ENCODE results near the gene VEGFA.

VEGFA gene

GRCh38 chr6:43798688-43799444 lies 28.9 kb downstream of the VEGFA start:
- Histone ChIP-seq H3K27me3 (ENCODE audit: insufficient read depth, insufficient read length) (no peaks in the 10 kb centered on the region), H3K9me3 (ENCODE audit: insufficient read depth, low read length) (no peaks in the 10 kb centered on the region), H3K4me3 (ENCODE audit: insufficient read length, low read depth) (no peak overlapping the region), H3K4me1 (ENCODE audit: insufficient read depth, insufficient read length) (peaks cover 4% of the 10 kb centered on the region), H3K9ac (ENCODE audit: insufficient read length, low read depth) (no peak overlapping the region), H3K36me3 (ENCODE audit: insufficient read depth, insufficient read length, low read length) (no peaks in the 10 kb centered on the region)
- TF ChIP-seq SUZ12 (IDR thresholded peaks at IDR 0.05; ENCODE audit: extremely low read depth, insufficient read depth, insufficient read length) (no peak), ZNF274 (IDR thresholded peaks at IDR 0.05; ENCODE audit: low read depth, low read length) (no peak), YY1 (IDR thresholded peaks at IDR 0.05; ENCODE audit: insufficient read depth, insufficient read length) (no peak)
- DNase-seq (ENCODE audit: low read depth, low spot score), result no peak

GRCh38 chr6:43799551-43800297 lies 29.7 kb downstream of the VEGFA start:
- Histone ChIP-seq H3K4me3 (ENCODE audit: insufficient read length, low read depth) (no peak overlapping the region), H3K27me3 (ENCODE audit: insufficient read depth, insufficient read length) (no peaks in the 10 kb centered on the region), H3K36me3 (ENCODE audit: insufficient read depth, insufficient read length, low read length) (no peaks in the 10 kb centered on the region), H3K4me1 (ENCODE audit: insufficient read depth, insufficient read length) (peaks cover 4% of the 10 kb centered on the region), H3K9ac (ENCODE audit: insufficient read length, low read depth) (no peak overlapping the region), H3K9me3 (ENCODE audit: insufficient read depth, low read length) (no peaks in the 10 kb centered on the region)
- no peak for TF ChIP-seq YY1 (IDR thresholded peaks at IDR 0.05; ENCODE audit: insufficient read depth, insufficient read length)
- no peak for TF ChIP-seq ZNF274 (IDR thresholded peaks at IDR 0.05; ENCODE audit: low read depth, low read length)
- TF ChIP-seq SUZ12 (IDR thresholded peaks at IDR 0.05; ENCODE audit: extremely low read depth, insufficient read depth, insufficient read length), result no peak
- DNase-seq (ENCODE audit: low read depth, low spot score), result no peak

- Histone ChIP-seq H3K9me3 (ENCODE audit: insufficient read depth, low read length) (no peaks in the 10 kb centered on the region), H3K36me3 (ENCODE audit: insufficient read depth, insufficient read length, low read length) (no peaks in the 10 kb centered on the region), H3K4me3 (ENCODE audit: insufficient read length, low read depth) (no peak overlapping the region), H3K4me1 (ENCODE audit: insufficient read depth, insufficient read length) (peaks cover 4% of the 10 kb centered on the region), H3K9ac (ENCODE audit: insufficient read length, low read depth) (no peak overlapping the region), H3K27me3 (ENCODE audit: insufficient read depth, insufficient read length) (no peaks in the 10 kb centered on the region)
- no peak for DNase-seq (ENCODE audit: low read depth, low spot score)
- no peak for TF ChIP-seq ZNF274 (IDR thresholded peaks at IDR 0.05; ENCODE audit: low read depth, low read length)
- no peak for TF ChIP-seq YY1 (IDR thresholded peaks at IDR 0.05; ENCODE audit: insufficient read depth, insufficient read length)
- no peak for TF ChIP-seq SUZ12 (IDR thresholded peaks at IDR 0.05; ENCODE audit: extremely low read depth, insufficient read depth, insufficient read length)
Measured at GRCh38 chr6:43800298-43800623, 30.2 kb downstream of the VEGFA start.

- H3K4me1 ChIP-seq (ENCODE audit: insufficient read depth, insufficient read length), result peaks cover 4% of the 10 kb centered on the region
- no peak overlapping the region for H3K9ac ChIP-seq (ENCODE audit: insufficient read length, low read depth)
- no peak for TF ChIP-seq YY1 (IDR thresholded peaks at IDR 0.05; ENCODE audit: insufficient read depth, insufficient read length)
- no peak for TF ChIP-seq ZNF274 (IDR thresholded peaks at IDR 0.05; ENCODE audit: low read depth, low read length)
- TF ChIP-seq SUZ12 (IDR thresholded peaks at IDR 0.05; ENCODE audit: extremely low read depth, insufficient read depth, insufficient read length), result no peak
- no peaks in the 10 kb centered on the region for H3K9me3 ChIP-seq (ENCODE audit: insufficient read depth, low read length)
- H3K4me3 ChIP-seq (ENCODE audit: insufficient read length, low read depth), result no peak overlapping the region
- DNase-seq (ENCODE audit: low read depth, low spot score), result no peak
- no peaks in the 10 kb centered on the region for H3K27me3 ChIP-seq (ENCODE audit: insufficient read depth, insufficient read length)
- H3K36me3 ChIP-seq (ENCODE audit: insufficient read depth, insufficient read length, low read length), result no peaks in the 10 kb centered on the region
Measured at GRCh38 chr6:43800746-43801494, 30.9 kb downstream of the VEGFA start.

- no peak overlapping the region for H3K4me3 ChIP-seq (ENCODE audit: insufficient read length, low read depth)
- DNase-seq (ENCODE audit: low read depth, low spot score), result no peak
- no peaks in the 10 kb centered on the region for H3K27me3 ChIP-seq (ENCODE audit: insufficient read depth, insufficient read length)
- no peak for TF ChIP-seq YY1 (IDR thresholded peaks at IDR 0.05; ENCODE audit: insufficient read depth, insufficient read length)
- no peak for TF ChIP-seq SUZ12 (IDR thresholded peaks at IDR 0.05; ENCODE audit: extremely low read depth, insufficient read depth, insufficient read length)
- no peak for TF ChIP-seq ZNF274 (IDR thresholded peaks at IDR 0.05; ENCODE audit: low read depth, low read length)
- H3K9ac ChIP-seq (ENCODE audit: insufficient read length, low read depth), result no peak overlapping the region
- no peaks in the 10 kb centered on the region for H3K36me3 ChIP-seq (ENCODE audit: insufficient read depth, insufficient read length, low read length)
- H3K4me1 ChIP-seq (ENCODE audit: insufficient read depth, insufficient read length), result peaks cover 4% of the 10 kb centered on the region
- H3K9me3 ChIP-seq (ENCODE audit: insufficient read depth, low read length), result no peaks in the 10 kb centered on the region
Measured at GRCh38 chr6:43801495-43802181, 31.6 kb downstream of the VEGFA start.

- no peak for TF ChIP-seq SUZ12 (IDR thresholded peaks at IDR 0.05; ENCODE audit: extremely low read depth, insufficient read depth, insufficient read length)
- no peak for TF ChIP-seq YY1 (IDR thresholded peaks at IDR 0.05; ENCODE audit: insufficient read depth, insufficient read length)
- no peak for TF ChIP-seq ZNF274 (IDR thresholded peaks at IDR 0.05; ENCODE audit: low read depth, low read length)
- no peaks in the 10 kb centered on the region for H3K9me3 ChIP-seq (ENCODE audit: insufficient read depth, low read length)
- no peak for DNase-seq (ENCODE audit: low read depth, low spot score)
- H3K4me3 ChIP-seq (ENCODE audit: insufficient read length, low read depth), result no peak overlapping the region
- no peaks in the 10 kb centered on the region for H3K27me3 ChIP-seq (ENCODE audit: insufficient read depth, insufficient read length)
- no peak overlapping the region for H3K9ac ChIP-seq (ENCODE audit: insufficient read length, low read depth)
- H3K36me3 ChIP-seq (ENCODE audit: insufficient read depth, insufficient read length, low read length), result no peaks in the 10 kb centered on the region
- H3K4me1 ChIP-seq (ENCODE audit: insufficient read depth, insufficient read length), result peaks cover 12% of the 10 kb centered on the region
Measured at GRCh38 chr6:43803055-43803782, 33.2 kb downstream of the VEGFA start.

All from NT2/D1 (cell line).